NCI-H146 (cell line): ENCODE results near the gene SCARB2.

ENCODE experiments used
- DNase-seq: peaks from one replicate; lab custom pipeline; 2025; lab: John Stamatoyannopoulos, UW

The SCARB2 gene

GRCh38 chr4:76224171-76224570, 10.5 kb upstream of the SCARB2 start:
- DNase-seq = no peak

DNA sequence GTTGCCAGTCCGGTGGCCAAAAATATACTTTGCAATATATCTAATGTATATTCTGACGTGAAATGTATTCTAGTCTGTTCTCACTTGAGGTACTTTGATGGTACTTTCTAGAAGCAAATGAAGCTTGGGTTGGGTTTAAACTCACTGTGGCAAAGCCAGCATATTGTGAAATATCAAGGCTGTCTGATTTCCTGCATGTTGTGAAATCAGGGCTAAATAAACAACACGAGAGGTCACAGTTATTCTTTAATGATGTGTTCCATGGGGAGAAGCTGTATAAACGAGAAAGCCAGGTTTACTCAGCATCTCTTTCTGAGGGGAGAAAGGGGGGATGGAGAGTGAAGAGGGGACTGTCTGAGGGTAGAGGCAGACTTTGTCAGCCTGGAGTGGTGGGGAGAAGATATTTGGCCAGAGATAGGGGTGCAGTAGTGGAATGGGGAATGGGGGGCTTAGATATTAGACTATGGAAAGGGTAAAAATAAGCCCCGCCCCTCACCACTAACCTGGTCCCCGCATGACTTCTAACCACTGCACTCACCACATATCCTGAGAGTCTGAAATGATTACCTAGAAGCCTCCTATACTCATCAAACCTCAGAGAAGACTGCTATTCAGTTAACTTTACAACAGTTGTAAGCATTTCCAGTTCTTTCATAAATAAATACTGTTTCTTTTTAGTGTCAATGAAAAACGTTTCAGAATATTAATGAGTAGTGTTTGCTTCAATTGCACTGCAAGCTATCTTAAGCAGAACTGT, 5.9 kb upstream of the SCARB2 start:
- DNase-seq = no peak

DNA sequence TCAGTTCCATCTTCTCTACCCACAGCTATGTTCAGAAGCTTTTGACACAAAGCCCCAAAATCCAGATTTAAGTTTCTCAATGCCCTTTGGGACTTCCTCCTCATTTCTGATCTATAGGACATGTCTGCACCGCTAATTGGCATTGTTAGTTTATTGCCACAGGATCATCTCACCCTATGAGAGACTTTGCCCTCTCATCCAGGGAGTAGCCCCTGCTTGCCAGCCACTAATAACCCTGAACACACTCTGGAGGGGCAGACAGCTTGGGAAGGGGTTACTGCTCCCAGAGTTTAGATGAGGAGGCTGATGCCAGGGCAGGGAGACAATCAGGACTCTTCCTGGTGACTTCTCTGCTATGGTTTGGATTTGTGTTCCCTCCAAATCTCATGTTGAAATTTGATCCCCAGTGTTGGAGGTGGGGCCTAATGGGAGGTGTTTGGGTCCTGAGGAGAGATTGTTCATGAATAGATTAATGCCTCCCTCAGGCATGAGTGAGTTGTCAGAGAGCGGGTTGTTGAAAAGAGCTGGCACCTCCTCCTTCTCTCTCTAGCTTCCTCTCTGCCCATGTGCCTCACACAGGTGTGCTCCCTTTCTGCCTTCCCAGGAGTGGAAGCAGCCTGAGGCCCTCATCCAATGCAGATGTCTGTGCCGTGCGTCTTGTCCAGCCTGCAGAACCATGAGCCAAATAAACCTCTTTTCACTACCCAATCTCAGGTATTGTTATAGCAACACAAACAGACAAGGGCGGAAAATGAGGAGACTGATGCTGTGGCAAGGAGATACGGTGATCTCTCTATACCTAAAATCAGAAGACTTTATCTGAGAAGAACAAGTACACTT, 3.6 kb upstream of the SCARB2 start:
- DNase-seq = peak; percentile 13

- DNase-seq = no peak
Observed at GRCh38 chr4:76216524-76216923, 2.9 kb upstream of the SCARB2 start.

DNA sequence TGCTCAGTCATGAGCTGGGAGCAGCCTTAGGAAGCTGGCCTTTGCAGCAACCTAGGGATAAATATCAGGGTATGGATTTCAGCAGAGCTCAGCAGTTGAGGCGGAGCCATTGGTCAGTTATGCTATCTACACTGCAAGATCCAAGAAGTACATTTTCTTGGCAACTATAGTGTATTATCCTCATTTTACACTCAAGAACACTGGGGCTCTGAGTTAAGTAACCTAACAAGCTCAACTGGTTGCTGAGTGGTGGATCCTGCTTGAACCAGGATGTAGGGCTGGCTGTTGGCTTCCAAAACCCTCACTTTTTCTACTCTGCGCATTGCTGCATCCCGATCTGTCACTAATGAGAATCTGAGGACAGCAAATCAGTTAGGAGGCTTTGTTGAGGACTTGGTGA, 1.5 kb upstream of the SCARB2 start:
- DNase-seq = no peak

DNA sequence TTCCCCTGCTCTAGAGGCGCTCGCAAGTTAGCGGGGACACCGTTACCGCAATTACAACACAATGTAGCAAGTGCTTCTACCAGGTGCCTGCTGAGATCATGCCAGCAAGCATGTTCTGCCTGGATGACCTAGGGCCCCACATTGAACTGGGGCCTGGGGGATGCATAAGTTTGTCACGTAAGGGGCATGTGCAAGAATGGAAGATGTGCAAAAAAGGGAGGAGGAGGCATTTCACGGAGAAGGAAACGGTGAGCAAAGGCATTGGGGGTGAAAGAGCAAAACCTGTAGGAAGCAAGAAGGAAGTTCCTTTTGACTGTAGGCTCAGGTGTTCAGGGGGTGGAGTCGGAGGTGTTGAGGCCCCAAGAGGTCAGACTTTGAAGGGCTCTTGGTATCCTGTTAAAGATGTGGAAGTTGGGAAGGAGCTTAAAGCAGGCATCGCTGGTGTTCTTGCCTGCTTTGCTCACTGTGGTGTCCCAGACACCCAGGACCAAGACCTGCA, 602 bp upstream of the SCARB2 start:
- peak; percentile 50 for DNase-seq

GRCh38 chr4:76212851-76213414, 691 bp downstream of the SCARB2 start:
- DNase-seq = peak; percentile 27

- no peak for DNase-seq
Observed at GRCh38 chr4:76211769-76212708, 1.6 kb downstream of the SCARB2 start.

GRCh38 chr4:76210452-76210851, 3.2 kb downstream of the SCARB2 start:
- DNase-seq = no peak

DNA sequence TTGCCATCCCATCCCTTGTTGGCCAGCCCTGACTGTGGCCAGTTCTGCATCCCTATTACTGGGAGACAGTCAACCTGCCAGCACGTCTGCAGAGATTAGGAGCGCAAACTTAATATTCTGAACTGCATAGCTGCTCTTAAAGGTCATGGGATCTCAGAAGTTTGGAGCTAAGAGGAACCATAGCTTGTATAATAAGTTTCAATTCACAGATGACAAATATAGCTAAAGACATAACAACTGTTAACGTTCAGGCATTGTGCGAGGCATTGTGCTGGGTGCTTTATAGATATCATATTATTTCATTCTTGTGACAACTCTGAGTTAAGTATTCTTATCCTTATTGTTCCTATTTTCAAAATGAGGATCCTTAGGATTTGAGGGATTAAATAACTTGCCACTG, 3.7 kb downstream of the SCARB2 start:
- DNase-seq = no peak

GRCh38 chr4:76208005-76208765, 5.4 kb downstream of the SCARB2 start:
- no peak for DNase-seq

DNA sequence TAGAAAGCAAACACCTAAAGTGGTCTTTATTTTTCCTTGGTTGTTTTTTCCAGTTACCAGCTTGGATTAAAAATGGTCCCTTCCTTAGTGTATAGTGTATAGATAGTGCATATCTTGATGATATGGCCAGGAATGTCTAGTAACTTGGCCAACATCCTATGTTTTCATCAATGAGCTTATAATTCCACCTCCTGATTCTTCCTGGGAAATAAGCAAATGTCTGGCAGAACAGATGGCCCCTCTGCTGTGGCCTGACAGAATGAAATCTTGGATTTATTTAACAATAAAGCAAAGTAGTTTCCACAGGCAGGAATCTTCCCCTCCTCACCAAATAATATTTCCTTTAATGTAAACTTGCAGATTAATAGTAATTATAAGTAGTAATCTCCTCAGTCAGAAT, 6.1 kb downstream of the SCARB2 start:
- DNase-seq = no peak

- no peak for DNase-seq
Observed at GRCh38 chr4:76206222-76206942, 7.2 kb downstream of the SCARB2 start.

GRCh38 chr4:76205476-76205875, 8.1 kb downstream of the SCARB2 start:
- no peak for DNase-seq

DNA sequence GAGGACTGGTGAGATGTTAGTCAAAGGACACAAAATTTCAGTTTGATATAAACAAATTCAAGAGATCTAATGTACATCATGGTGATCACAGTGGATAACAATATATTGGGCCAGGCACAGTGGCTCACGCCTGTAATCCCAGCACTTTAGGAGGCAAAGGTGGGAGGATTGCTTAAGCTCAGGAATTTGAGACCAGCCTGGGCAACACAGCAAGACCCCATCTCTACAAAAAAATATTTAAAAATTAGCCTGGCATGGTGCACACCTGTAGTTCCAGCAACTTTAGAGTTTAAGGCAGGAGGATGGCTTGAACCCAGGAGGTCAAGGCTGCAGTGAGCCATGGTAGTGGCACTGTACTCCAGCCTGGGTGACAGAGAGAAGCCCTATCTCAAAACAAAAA, 8.7 kb downstream of the SCARB2 start:
- DNase-seq = no peak

- DNase-seq = no peak
Observed at GRCh38 chr4:76203541-76203940, 10.1 kb downstream of the SCARB2 start.

- DNase-seq = no peak
Observed at GRCh38 chr4:76201276-76201675, 12.3 kb downstream of the SCARB2 start.

GRCh38 chr4:76200771-76201231, 12.8 kb downstream of the SCARB2 start:
- peak; percentile 65 for DNase-seq

DNA sequence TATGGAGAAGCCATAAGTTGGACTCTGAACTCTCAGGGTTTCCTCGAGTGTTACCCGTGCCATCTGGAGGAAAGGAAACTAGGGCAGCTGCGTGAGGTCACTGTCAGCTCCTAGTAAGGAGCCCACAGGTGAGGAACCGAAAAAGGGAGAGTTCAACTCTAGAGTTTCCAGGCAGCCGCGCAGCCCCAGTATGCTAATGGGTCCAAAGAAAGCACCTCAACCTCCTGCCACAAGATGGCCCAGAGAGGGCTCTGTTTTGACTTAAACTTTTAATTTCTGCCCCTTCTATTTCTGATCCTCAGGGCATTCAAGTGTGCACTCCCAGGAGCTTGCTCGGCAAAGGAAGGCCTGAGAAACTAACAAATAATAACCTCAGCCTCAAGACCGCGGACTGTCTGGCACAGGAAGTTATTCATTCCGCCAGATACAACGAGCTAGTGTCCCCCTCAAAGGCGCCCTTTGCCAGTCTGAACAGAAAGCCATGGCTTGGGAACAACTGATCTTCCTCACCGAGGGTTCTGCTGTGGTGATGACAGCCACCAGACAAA, 13.9 kb downstream of the SCARB2 start:
- no peak for DNase-seq
